ENCODE data around the gene VWA2.

The VWA2 gene

GRCh38 chr10:114239117-114239993 is at the start of gene VWA2:
Gene VWA2, plus strand, starts transcription at chr10:114239254. Its CDS starts 9,460 bp downstream, at chr10:114248714.
- no peak for DNase-seq

DNA sequence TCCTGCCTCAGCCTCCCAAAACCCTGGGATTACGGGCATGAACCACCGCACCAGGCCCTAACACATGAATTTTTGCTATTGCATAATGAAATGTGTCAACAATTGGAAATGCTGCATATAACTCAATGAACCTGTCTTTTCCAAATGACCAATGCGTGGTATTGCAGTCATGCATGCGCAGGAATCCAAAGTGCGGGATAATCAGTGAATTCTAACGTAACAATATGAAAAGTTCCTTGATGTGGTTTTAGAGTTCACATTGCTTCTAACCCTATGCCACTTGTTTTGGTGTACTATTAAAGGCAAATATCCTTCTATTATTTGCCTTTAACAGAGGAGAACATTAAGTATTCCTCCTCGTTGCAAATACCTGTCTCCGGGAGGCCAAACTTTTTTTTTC is 49.4 kb upstream of the VWA2 start:
- DNase-seq: no peak

DNA sequence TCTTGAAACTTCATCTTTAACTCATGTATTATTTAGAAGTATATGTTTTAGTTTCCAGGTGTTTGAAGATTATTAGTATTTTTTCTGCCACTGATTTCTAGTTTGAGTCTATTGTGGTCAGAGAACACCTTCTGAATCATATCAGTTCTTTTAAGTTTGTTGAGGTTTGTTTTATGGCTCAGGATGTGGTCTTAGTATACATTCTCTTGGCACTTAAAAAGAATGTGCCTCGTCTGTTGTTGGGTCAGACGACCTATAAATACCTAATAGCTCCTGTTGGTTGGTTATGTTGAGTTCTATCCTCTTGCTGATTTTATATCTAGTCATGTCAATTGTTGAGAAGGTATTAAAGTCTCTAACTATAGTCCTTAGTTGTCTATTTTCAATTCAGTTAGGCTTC is 44.0 kb upstream of the VWA2 start:
- DNase-seq: no peak

GRCh38 chr10:114199239-114199638 is 39.8 kb upstream of the VWA2 start:
- DNase-seq: no peak

GRCh38 chr10:114202812-114203211 is 36.2 kb upstream of the VWA2 start:
- no peak for DNase-seq

GRCh38 chr10:114206902-114207301 is 32.2 kb upstream of the VWA2 start:
- DNase-seq: no peak

DNA sequence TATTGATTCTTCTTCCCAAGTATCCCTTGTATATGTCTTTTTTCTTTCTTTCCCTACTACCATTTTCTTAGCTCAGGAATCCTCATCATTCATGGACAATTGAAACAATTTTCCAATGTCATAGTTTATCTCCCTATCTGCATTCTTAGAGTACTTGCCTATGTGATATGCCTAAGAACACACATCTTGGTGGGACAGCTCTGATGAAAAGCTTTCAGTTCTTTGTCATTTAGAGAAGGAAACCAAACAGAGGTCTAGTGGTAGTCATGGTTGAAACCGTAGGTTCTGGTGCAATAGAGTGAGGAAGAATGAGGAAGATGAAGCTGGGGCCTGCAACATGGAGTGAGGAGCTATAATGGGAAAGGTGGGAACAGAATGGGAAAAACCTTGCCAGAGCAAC is 31.7 kb upstream of the VWA2 start:
- no peak for DNase-seq

DNA sequence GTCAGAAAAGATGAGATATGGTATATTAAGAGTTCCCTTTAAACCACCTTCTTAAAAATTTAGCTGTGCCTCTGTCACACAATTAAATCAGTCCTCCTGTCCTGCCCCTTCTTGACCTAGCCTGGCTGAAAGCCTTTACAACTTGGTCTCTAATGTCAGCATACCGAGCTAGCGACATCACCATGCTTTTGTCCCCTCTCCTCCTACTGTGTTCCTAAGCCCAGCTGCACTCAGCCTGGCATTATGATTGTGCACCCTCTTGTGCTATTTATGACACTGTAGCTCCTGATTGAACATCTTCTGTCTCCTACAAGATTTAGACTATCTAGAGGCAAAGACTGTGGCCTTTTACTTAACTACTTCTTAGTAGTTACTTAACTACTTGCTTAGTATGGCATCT is 30.7 kb upstream of the VWA2 start:
- DNase-seq: no peak

DNA sequence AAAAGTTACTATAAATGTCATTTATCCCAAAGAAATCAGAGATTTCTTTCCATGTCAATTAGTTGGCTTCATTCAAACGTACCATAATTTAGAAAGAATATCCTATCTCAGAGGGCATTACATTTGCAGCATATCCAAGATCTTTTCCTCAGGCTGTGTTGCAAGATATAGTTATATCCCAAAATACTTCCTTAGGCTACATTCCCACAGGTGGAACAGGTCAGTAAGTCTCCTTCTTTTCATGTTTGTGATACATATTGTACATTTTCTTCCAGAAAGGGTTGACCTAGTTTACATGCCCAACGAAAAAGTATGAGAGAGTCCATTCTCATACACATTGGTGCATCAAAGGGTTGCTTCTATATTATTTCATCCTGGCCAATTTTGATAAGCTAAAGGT is 26.9 kb upstream of the VWA2 start:
- DNase-seq: no peak

DNA sequence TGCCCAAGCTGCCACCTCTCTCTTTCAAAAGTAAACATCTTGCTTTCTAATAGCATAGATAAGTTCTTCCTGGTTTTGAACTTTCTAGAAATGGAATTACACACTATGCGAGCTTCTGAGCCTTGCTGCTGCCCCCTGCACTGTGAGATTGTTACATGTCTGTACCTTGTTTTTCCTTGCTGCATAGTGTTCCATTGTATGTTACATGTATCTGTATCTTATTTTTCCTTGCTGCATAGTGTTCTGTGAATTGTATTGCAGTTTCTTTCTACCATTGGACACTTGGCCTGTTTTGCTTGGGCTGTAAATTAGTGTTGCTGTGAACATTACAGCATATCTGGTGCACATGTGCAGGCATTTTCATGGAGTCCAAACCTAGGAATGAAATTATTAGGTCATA is 24.0 kb upstream of the VWA2 start:
- DNase-seq: no peak

DNA sequence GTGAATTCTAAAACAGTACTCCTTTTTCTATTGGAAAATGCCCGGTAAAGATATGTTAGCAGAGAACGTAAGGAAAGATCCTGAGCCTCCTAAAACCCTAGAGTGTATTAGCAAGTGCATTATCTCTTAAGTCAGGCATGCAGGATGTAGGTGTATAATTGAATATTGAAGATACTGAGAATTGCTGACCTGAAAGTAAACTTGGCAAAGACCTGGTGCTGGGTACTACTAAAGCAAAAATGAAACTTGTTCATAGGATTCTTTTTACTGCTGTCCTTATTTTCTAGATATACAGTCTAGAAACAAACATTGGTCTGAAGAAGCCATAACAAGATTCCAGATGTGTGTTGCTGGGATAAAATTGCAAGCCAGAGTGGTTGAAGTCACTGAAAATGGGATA is 18.8 kb upstream of the VWA2 start:
- DNase-seq: no peak

DNA sequence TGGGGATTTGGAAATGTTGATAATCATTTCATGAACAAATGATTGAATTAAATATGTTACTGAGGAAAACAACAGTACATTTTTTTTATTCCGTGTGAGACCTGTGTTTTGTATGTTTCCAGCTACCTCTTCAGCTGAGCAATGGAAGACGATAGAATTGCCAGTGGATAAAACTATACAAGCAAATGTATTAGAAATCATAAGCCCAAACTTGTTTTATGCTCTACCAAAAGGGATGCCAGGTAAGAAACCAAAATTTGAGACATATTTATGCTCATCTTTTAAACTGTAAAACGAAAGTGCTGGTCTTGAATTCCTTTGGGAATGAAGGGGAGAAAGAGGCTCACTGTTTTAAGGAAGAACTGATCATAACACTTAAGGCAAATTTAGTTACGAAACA is 17.8 kb upstream of the VWA2 start:
- no peak for DNase-seq

DNA sequence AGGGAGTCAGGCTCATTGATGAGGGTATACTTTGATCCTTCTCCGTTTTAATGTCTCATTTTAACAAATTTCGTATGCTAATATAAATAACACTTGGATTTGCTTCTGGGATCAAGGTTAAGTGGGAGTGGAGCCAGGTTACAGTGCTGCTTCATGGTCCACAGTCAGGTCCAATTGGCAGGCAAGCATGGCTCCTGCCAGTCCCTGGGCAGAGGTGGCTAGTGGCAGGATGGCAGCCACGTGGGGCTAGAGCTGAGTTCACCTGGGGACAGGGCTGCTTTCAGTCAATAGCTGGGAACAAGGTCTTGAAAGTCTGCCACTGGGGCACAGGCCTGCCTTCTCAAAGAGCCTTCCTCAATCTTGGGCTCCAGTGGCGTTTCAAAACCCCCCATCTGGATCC is 16.0 kb upstream of the VWA2 start:
- no peak for DNase-seq

- no peak for DNase-seq
These were observed 10.9 kb upstream of the VWA2 start for GRCh38 chr10:114228156-114228555.

DNA sequence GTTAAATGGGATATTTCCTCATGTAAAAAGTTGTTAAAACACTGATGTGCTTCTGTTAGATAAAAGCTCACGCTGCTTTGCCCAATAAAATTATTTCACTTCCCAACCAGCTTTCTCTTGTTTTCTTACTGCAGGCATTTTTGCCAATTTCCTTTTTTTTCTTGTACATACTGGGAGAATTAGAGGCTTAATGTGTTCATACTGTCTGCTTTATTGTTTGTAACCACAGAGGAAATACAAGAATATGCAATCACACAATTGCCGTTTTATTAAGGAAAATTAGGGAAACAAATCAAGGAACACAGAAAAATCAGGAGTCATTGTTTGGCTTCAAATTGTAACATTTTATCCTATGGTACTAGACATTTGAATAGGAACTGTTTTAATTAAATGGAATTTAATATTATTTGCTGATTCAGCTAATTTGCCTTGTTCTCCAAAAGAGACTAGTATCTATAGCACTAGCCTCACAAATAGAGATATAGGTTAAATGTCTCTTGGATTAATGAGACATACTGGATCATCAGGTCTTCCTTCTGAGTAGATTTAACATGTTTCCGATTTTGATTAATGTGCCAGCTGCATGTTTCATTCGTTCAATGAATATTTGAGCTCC is 6.4 kb upstream of the VWA2 start:
- DNase-seq: no peak

- DNase-seq: no peak
These were observed 5.6 kb upstream of the VWA2 start for GRCh38 chr10:114233482-114233881.

DNA sequence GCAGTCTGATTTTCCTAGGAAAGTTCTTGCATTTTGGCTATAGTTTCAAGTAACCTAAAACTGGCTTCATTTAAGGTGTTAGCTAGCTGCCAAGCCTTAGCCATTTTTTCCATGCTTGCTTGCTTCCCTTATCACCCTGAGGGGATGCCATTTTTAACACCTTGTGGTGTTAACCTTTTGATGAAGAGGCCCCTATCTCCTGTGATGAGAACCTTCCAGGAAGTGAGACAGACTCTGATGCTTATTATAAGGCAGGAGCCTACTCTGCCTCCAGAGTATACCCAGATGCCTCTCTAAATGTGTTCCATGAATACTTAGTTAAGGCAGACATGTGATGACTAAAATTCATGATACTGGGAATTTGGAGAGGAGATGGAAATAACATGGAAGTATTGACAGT is 4.9 kb upstream of the VWA2 start:
- DNase-seq: no peak

DNA sequence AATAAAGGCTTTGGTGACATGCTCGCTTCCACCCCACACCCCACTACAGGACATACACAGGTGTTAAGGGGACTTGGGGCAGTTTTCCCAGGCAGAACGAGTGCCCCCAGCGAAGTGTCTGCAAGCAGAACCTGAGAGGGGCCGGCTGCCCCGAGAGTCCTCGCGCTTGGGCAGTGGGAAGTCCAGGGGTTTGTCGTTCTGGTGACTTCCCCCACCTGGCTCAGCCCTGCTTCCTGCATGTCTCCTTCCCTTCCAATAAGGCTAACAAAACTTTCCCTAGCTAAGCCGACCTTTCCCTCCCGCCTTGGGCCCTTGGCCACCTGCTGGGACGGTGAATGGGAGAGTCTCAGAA is 916 bp downstream of the VWA2 start:
- no peak for DNase-seq

- DNase-seq: no peak
These were observed 3.2 kb downstream of the VWA2 start for GRCh38 chr10:114242235-114242634.

GRCh38 chr10:114243661-114244060 is 4.6 kb downstream of the VWA2 start:
- no peak for DNase-seq

DNA sequence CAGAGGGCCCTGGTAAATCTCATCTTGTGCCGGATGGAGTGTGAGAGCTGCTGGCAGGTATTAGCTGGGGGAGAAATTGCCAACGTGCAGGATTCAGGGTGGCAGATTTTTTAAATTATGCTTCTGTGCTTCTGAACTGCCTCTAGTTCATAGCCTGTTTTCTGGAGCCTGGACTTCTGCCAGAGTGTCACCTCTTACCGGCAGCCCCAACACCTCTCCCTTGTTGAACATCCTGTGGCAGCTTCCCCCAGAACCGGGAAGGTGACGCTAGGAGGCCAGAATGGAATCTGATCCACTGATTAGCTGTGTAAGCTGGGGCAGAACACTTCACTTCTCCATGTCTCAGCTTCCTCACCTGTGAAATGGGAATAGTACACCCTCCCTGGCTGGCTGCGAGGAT is 5.1 kb downstream of the VWA2 start:
- no peak for DNase-seq

DNA sequence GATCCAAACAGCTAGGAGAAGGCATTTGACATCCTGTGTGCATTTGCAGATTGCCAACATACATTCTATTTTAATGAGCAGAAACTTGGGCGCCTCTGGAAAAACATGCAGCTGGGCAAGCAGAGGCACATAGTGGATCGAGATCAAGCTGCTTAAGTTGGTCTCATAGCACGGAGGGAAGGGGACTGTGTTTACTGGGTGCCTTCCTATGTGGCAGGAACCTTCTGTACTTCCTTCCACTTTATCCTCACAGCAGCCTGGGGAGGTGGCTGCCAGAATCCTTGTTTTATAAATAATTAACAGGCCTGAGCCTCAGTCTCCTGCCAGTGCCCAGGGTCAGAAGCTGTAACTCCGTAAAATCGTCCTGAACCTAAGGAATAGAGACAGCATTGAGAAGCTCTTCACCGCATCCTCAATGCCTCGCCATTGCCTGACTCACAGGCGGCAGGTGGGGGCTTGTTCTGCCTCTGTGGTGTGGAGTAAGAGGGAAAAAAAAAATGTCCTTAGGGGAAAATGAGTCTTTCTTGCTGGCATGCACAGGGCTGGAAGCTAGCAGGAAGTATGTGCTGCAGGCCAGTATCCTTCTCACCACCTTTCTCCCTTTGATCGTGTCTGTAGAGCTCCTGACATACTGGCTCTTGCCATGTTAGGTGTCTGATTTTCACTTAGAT is 6.2 kb downstream of the VWA2 start:
- no peak for DNase-seq

- no peak for DNase-seq
These were observed 7.7 kb downstream of the VWA2 start for GRCh38 chr10:114246679-114247305.

GRCh38 chr10:114250236-114250635 is 11.2 kb downstream of the VWA2 start:
- no peak for DNase-seq

All from midbrain (tissue), 1 donor.